ENCODE results near the gene SULT1B1.

SULT1B1 gene

DNA sequence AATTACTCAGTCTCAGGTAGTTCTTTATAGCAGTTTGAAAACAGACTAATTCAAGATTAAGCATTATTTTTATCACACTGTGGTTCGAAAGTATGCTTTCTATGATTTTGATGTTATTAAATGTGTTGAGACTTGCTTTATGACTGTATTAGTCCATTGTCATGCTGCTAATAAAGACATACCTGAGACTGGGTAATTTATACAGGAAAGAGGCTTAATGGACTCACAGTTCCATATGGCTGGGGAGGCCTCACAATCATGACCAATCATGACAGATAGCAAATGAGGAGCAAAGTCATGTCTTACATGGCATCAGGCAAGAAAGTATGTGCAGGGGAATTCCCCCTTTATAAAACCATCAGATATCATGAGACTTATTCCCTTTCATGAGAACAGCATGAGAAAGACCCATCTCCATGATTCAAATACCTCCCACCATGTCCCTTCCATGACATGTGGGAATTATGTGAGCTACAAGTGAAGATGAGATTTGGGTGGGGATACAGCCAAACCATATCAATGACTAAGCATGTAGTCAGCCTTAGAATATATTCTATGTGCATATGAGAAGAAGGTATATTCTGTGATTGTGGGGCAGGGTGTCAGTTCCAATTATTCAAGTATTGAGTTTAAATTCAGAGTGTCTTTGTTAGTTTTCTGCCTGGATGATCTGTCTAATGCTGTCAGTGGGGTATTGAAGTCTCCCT is 62.7 kb downstream of the SULT1B1 start:
- DNase-seq (ENCODE audit: low spot score), result no peak

DNA sequence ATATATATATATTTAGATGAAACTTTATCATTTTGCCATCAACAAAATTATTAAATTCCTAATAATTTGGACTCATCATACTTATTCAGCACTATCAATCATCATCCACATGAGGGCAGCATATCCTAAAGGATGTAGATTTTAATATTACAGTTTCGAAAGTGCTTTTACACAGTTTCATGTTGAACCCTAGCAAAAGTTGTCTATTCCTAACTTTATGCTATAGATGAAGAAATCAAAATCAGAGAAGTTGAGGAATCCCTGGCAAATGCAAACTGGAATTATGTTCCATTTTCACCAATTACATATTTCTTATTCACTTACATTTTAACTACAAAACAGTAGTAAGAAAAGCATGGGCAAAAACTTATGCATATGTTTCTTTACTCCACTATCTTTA is 70.8 kb downstream of the SULT1B1 start:
- DNase-seq (ENCODE audit: low spot score), result peak; percentile 14

DNA sequence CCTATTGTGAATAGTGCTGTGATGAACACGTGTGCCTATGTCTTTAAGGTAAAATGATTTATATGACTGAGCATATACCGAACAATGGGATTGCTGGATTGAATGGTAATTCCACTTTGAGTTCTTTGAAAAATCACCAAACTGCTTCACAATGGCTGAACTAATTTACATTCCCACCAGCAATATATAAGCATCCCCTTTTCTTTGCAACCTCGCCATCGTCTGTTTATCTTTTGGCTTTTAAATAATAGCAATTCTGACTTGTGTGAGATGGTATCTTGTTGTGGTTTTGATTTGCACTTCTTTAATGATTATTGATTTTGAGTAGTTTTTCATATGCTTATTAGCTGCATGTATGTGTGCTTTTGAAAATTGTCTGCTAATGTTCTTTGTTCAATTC is 75.6 kb downstream of the SULT1B1 start:
- no peak for DNase-seq (ENCODE audit: low spot score)

Data from hematopoietic multipotent progenitor cell treated with erythropoietin and hydrocortisone succinate and interleukin-3 and kit ligand, for 15 days (in vitro differentiated cells).